ENCODE data around the gene FAM171A1. TPM values are rescaled to one million over a fixed set of nuclear protein-coding genes. Genes with fewer than 3 reads are reported as not detected.

FAM171A1 gene
- total RNA-seq, 1 donor, result 25.0 TPM

- Histone ChIP-seq H3K4me1 (ENCODE audit: insufficient read depth, low read length) (peaks cover 7% of the 10 kb centered on the region), H3K9me3 (ENCODE audit: low read depth, low read length) (no peaks in the 10 kb centered on the region), H3K4me3 (ENCODE audit: insufficient read depth, low read length) (no peak overlapping the region), H3K27ac (ENCODE audit: low read depth, low read length) (peak overlapping the region; percentile 84), H2AFZ (ENCODE audit: low read length) (no peak overlapping the region), H3K4me2 (ENCODE audit: insufficient read depth, low read length) (no peak overlapping the region), H4K20me1 (ENCODE audit: insufficient read depth, low read length) (no peaks in the 10 kb centered on the region), H3K27me3 (ENCODE audit: insufficient read depth, low read length) (no peaks in the 10 kb centered on the region), H3K36me3 (ENCODE audit: insufficient read depth, low read length) (no peaks in the 10 kb centered on the region), H3K79me2 (ENCODE audit: insufficient read depth, low read length) (peaks cover 3% of the 10 kb centered on the region)
- TF ChIP-seq CTCF (IDR thresholded peaks at IDR 0.05; ENCODE audit: extremely low read depth, low read depth, low read length), result no peak
- DNase-seq (ENCODE audit: insufficient read length, low spot score, missing footprints), result no peak
Observed at GRCh38 chr10:15236340-15236739, 134.7 kb downstream of the FAM171A1 start.

- DNase-seq (ENCODE audit: insufficient read length, low spot score, missing footprints), result no peak
Observed at GRCh38 chr10:15232279-15232678, 138.8 kb downstream of the FAM171A1 start.

GRCh38 chr10:15231426-15231825 lies 139.7 kb downstream of the FAM171A1 start:
- Histone ChIP-seq H3K4me1 (ENCODE audit: insufficient read depth, low read length) (peaks cover 3% of the 10 kb centered on the region), H4K20me1 (ENCODE audit: insufficient read depth, low read length) (no peaks in the 10 kb centered on the region), H3K4me3 (ENCODE audit: insufficient read depth, low read length) (no peak overlapping the region), H3K27ac (ENCODE audit: low read depth, low read length) (no peak overlapping the region), H3K4me2 (ENCODE audit: insufficient read depth, low read length) (no peak overlapping the region), H3K79me2 (ENCODE audit: insufficient read depth, low read length) (peaks cover 17% of the 10 kb centered on the region), H3K27me3 (ENCODE audit: insufficient read depth, low read length) (no peaks in the 10 kb centered on the region), H3K9me3 (ENCODE audit: low read depth, low read length) (no peaks in the 10 kb centered on the region), H2AFZ (ENCODE audit: low read length) (no peak overlapping the region), H3K36me3 (ENCODE audit: insufficient read depth, low read length) (no peaks in the 10 kb centered on the region)
- DNase-seq (ENCODE audit: insufficient read length, low spot score, missing footprints), result no peak
- no peak for TF ChIP-seq CTCF (IDR thresholded peaks at IDR 0.05; ENCODE audit: extremely low read depth, low read depth, low read length)

More at GRCh38 chr10:15232279-15232678, 138.8 kb downstream of the FAM171A1 start:
- H3K4me1 ChIP-seq (ENCODE audit: insufficient read depth, low read length), result peaks cover 3% of the 10 kb centered on the region
- H3K4me3 ChIP-seq (ENCODE audit: insufficient read depth, low read length), result no peak overlapping the region
- peaks cover 17% of the 10 kb centered on the region for H3K79me2 ChIP-seq (ENCODE audit: insufficient read depth, low read length)
- no peaks in the 10 kb centered on the region for H3K36me3 ChIP-seq (ENCODE audit: insufficient read depth, low read length)
- TF ChIP-seq CTCF (IDR thresholded peaks at IDR 0.05; ENCODE audit: extremely low read depth, low read depth, low read length), result no peak
- H3K4me2 ChIP-seq (ENCODE audit: insufficient read depth, low read length), result no peak overlapping the region
- H2AFZ ChIP-seq (ENCODE audit: low read length), result no peak overlapping the region
- no peaks in the 10 kb centered on the region for H3K27me3 ChIP-seq (ENCODE audit: insufficient read depth, low read length)
- H4K20me1 ChIP-seq (ENCODE audit: insufficient read depth, low read length), result no peaks in the 10 kb centered on the region
- no peaks in the 10 kb centered on the region for H3K9me3 ChIP-seq (ENCODE audit: low read depth, low read length)
- H3K27ac ChIP-seq (ENCODE audit: low read depth, low read length), result no peak overlapping the region

GRCh38 chr10:15230257-15230656 lies 140.8 kb downstream of the FAM171A1 start:
- Histone ChIP-seq H2AFZ (ENCODE audit: low read length) (no peak overlapping the region), H3K9me3 (ENCODE audit: low read depth, low read length) (no peaks in the 10 kb centered on the region)
- TF ChIP-seq CTCF (IDR thresholded peaks at IDR 0.05; ENCODE audit: extremely low read depth, low read depth, low read length), result no peak

More at GRCh38 chr10:15230257-15230656, 140.8 kb downstream of the FAM171A1 start:
- H4K20me1 ChIP-seq (ENCODE audit: insufficient read depth, low read length), result no peaks in the 10 kb centered on the region
- H3K4me3 ChIP-seq (ENCODE audit: insufficient read depth, low read length), result no peak overlapping the region
- no peak overlapping the region for H3K4me2 ChIP-seq (ENCODE audit: insufficient read depth, low read length)
- no peaks in the 10 kb centered on the region for H3K27me3 ChIP-seq (ENCODE audit: insufficient read depth, low read length)
- peaks cover 3% of the 10 kb centered on the region for H3K4me1 ChIP-seq (ENCODE audit: insufficient read depth, low read length)
- H3K36me3 ChIP-seq (ENCODE audit: insufficient read depth, low read length), result no peaks in the 10 kb centered on the region
- no peak overlapping the region for H3K27ac ChIP-seq (ENCODE audit: low read depth, low read length)
- no peak for DNase-seq (ENCODE audit: insufficient read length, low spot score, missing footprints)
- H3K79me2 ChIP-seq (ENCODE audit: insufficient read depth, low read length), result peaks cover 14% of the 10 kb centered on the region

All from osteoblast (primary cell).